Stimulated activated CD4-positive, alpha-beta T cell treated with anti-CD3 and anti-CD28 coated beads, Interleukin-4, amount 100 ng/mL, for 24 hours (primary cell): ENCODE data around the gene ZNF892.
"Not testable (repeated sequence)": the region's sequence is repeated elsewhere in the genome, so short reads cannot be mapped to it uniquely, and the experiment has no call there.

Source experiments
- DNase-seq: peaks from one replicate; pipeline ENCODE4 v3.0.0-alpha.2; 2020

Gene ZNF892

DNA sequence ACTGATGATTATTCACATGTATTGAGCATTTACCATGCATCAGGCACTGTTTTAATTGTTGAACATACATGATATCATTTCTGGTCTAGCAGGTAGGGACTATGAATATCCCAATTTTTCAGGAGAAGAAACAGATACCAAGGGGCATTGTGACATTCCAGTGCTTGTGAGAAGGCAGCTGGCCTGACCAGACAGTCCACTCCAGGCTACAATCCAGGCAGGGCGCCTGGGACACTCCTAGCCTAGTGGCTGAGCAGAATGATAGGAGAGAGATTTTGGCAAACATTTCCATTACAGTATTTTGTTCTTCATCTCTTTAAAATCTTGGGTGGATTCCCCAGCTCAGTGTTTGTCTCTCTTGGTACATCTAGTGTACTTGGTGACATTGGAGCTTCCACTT lies 24.9 kb downstream of the ZNF892 start:
- no peak for DNase-seq

DNA sequence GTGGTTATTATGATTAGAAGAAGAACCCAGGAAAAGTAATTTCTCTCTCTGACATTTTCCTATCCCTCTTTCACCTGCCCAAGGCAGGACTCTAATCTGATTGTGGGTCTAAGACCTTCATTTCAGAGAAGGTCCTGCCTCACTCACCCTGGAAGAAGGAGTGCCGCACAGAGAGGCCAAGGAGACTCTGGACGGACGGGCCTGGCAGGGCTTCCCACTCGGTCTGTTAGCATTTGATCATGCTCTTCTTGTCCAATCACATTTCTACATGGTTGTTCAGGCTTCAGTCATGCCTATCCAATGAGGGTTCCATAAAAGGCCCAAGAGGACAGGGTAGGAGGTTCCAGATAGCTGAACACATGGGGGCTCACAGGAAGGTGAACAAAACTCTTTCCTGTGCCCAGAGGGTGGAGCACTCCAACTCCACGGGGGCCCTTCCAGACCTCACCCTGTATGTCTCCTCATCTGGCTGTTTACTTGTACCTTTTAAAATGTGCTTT lies 27.0 kb downstream of the ZNF892 start:
- DNase-seq: no peak

GRCh38 chr2:95234816-95235215 lies 27.5 kb downstream of the ZNF892 start:
- DNase-seq: no peak

DNA sequence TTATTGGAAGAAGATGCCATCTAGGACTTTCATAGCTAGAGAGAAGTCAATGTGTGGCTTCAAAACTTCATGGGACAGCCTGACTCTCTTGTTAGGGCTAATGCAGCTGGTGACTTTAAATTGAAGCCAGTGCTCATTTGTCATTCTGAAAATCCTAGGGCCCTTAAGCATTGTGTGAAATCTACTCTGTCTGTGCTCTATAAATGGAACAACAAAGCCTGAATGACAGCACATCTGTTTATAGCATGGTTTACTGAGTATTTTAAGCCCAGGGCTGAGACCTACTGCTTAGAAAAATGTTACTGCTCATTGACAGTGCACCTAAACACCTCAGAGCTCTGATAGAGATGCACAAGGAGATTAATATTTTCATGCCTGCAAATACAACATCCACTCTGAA lies 30.8 kb downstream of the ZNF892 start:
- DNase-seq: no peak

DNA sequence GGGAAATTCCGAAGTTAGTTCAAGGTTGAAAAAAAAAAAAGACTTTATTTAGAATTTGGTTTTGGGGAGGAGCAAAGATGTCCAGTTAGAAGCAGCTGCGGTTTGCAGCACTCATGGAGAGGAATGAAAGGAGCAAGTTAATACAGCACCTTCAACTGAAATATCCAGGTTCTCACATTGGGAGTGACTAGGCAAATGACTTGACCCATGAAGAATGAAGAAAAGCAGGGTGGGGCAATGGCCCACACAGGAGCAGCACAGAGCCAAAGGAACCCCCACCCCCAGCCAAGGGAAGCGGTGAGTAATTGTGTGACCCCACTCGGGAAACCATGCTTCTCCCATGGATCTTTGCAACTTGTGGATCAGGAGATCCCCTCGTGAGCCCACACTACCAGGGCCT lies 32.8 kb downstream of the ZNF892 start:
- no peak for DNase-seq

- no peak for DNase-seq
Measured at GRCh38 chr2:95240556-95240955, 33.2 kb downstream of the ZNF892 start.

- not testable (repeated sequence) for DNase-seq
Measured at GRCh38 chr2:95242084-95242483, 34.8 kb downstream of the ZNF892 start.
